Epithelial cell of proximal tubule (primary cell): ENCODE measurements around the gene KRTAP29-1. TPM values are rescaled to one million over a fixed set of nuclear protein-coding genes. Genes with fewer than 3 reads are reported as not detected.

Source experiments
- DNase-seq: peaks from one replicate; pipeline ENCODE4 v3.0.0-alpha.2; 2011; ENCODE audit warnings: low read depth
- H3K4me3 ChIP-seq: 2 replicates; pipeline ENCODE4 v1.5.1; 2011; ENCODE audit warnings: low read depth, mild to moderate bottlenecking, low read length
- total RNA-seq: library from RNA; depleted of rRNA; stranded (reverse); fragments of >200 nt; gene quantifications from 2 replicates; pipeline ENCODE4 v1.2.3, GENCODE V29; 2015
- TF ChIP-seq, protein P1 (sequence below): conservative IDR thresholded peaks from 2 replicates; pipeline ENCODE4 v1.5.1; 2012; ENCODE audit warnings: low read depth, mild to moderate bottlenecking, low read length

KRTAP29-1 gene
- total RNA-seq, 1 donor from 2014 or later = not detected

DNA sequence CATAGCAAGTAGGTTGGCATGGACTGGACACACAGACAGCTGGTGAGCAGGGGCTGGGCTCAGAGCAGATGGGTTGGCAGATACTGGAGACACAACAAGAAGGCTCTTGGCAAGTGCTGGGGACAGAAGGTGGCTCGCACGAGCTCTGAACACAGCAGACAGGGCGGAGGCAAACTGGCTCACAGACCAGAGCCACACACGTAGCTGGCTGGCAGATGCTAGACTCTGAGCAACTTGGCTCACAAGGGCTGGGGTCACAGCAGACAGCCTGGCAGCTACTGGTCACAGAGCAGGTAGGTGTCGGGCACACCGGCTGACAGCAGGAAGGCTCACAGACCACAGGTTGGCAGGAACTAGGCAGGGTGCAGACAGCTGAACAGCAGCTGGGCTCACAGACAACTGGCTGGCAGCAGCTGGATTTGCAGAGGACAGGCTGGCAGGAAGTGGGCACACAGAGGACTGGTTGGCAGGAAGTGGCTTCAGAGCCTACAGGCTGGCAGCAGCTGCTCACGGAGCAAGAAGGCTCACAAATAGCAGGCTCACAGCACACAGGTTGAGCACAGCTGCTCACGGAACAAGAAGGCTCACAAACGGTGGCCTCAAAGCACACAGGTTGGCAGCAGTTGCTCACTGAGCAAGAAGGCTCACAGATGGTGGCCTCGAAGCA is 5.7 kb upstream of the KRTAP29-1 start:
- no peak overlapping the region for H3K4me3 ChIP-seq
- no peak for DNase-seq
- TF ChIP-seq, protein P1, sequence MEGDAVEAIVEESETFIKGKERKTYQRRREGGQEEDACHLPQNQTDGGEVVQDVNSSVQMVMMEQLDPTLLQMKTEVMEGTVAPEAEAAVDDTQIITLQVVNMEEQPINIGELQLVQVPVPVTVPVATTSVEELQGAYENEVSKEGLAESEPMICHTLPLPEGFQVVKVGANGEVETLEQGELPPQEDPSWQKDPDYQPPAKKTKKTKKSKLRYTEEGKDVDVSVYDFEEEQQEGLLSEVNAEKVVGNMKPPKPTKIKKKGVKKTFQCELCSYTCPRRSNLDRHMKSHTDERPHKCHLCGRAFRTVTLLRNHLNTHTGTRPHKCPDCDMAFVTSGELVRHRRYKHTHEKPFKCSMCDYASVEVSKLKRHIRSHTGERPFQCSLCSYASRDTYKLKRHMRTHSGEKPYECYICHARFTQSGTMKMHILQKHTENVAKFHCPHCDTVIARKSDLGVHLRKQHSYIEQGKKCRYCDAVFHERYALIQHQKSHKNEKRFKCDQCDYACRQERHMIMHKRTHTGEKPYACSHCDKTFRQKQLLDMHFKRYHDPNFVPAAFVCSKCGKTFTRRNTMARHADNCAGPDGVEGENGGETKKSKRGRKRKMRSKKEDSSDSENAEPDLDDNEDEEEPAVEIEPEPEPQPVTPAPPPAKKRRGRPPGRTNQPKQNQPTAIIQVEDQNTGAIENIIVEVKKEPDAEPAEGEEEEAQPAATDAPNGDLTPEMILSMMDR = no peak

DNA sequence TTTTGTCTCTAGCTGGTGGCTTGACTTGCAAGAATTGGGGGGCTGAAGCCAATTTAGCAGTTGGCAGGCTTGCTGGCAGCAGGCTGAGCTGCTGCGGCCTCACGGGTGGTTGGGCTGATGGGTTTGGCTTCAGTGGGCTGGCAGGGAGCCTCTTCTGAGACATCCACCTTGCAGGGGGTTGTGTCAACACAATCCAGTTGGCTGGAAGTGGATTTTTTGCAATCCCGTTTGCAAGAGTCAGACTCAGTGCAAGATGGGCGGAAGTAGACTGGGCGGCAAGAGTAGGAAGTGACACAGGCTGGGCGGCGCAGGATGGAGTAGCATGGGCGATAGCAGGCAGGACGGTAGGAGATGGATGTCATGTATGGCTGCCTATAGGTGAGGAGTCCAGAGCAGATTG is 5.0 kb upstream of the KRTAP29-1 start:
- TF ChIP-seq, protein P1 = no peak
- no peak for DNase-seq
- H3K4me3 ChIP-seq = no peak overlapping the region

DNA sequence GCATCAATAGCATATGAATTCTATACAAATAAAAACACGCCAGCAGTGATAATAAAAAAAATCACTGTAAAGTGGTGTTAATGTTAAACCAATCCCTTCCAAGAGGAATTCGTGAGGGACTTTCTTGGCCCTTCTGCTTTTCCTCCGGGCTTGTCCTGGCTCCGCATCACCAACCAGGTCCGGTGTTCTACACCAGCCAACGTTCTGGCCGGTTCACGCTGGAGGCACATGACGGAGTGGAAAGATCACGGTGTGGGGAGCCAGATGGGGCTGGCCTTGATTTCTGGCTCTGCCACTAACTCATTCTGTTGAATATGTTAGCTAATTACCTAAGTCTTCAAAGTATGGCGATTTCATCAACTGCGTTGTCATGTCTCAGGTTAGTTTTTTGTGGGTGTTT is 1.4 kb upstream of the KRTAP29-1 start:
- TF ChIP-seq, protein P1 = no peak
- H3K4me3 ChIP-seq = no peak overlapping the region
- no peak for DNase-seq

DNA sequence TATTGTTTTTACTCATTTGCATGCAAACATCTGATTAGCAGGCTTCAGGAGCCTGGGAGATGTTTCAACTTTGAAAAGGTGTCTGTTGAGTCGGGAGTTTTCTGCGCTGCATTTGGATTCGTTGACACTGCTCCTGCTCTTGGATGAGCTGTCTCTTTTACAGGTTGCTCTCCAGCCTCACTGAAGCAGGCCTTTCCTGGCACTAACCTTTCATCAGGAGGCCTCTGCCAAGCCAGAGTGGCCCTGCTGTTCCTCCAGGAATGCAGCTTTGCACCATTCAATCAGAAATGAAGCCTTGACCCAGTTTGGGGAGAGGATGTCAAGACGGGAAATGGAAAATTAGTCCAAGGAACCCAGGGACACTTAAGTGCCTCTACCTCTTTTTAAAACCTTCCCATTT is 330 bp upstream of the KRTAP29-1 start:
- H3K4me3 ChIP-seq = no peak overlapping the region
- TF ChIP-seq, protein P1 = no peak
- no peak for DNase-seq

DNA sequence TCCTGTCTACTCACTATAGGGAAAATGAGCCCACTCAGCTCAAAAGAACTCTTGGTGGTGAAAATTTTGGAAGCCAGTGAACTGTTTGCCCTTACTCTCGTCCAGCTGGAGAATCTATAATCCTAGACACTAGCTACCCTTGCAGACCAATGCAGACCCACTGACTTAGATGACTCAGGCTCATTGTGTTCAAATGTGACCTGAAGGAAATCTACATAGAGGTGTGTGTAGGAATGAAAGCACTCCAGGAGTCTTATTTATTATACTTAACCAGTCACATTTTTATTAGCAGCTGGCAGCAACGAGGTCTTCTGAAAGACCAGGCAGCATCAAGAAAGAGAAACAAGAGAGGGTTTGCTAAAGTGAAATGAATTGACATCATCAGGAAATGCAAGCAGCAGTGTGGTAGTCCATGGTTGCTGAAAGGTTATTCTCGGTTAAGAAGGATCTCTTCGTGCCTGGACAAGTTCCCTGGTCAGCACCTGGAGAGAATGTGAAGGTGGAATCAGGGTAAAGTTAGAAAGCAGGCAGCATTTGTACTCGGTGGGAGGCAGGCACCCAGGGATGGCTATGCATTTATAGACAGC is 1.4 kb downstream of the KRTAP29-1 start:
- no peak overlapping the region for H3K4me3 ChIP-seq
- no peak for DNase-seq
- TF ChIP-seq, protein P1 = no peak

DNA sequence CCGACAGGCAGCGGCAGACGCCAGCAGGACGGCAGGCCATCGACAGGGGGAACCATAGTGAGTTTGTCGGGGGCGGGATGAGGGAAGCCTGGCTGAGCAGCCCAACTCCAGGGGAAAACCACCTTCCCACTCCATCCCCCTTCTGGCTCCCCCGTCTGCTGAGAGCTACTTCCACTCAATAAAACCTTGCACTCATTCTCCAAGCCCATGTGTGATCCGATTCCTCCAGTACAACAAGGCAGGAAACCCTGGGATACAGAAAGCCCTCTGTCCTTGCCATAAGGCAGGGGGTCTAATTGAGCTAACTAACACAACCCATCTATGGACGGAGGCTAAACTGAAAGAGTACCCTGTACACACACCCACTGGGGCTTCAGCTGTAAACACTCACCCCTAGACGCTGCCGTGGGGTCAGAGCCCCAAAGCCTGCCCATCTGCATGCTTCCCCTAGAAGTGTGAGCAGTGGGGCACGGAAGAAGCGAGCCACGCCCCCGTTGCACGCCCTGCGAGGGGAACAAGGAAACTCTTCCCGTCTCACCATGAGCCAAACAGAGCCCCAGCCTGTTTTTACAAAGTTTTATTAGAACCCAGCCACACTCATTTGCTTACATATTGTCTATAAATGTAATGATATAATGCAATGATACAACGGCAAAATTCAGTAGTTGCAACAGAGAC is 4.1 kb downstream of the KRTAP29-1 start:
- H3K4me3 ChIP-seq = no peak overlapping the region
- TF ChIP-seq, protein P1 = no peak
- DNase-seq = no peak
